ENCODE results near the gene CTSD. TPM values are rescaled to one million over a fixed set of nuclear protein-coding genes. Genes with fewer than 3 reads are reported as not detected.
"Not testable (repeated sequence)": the region's sequence is repeated elsewhere in the genome, so short reads cannot be mapped to it uniquely, and the experiment has no call there.

Gene CTSD
- total RNA-seq, 2 experiments from 2014 or later = 192 to 208 TPM

- ATAC-seq (ENCODE audit: low read depth) (no peak), DNase-seq (no peak)
- Mint-ChIP-seq H3K9me3 (no peaks in the 10 kb centered on the region), H3K27me3 (peaks cover 19% of the 10 kb centered on the region), H3K4me1 (peaks cover 23% of the 10 kb centered on the region), H3K4me3 (no peak overlapping the region), H3K36me3 (no peaks in the 10 kb centered on the region), H3K27ac (no peak overlapping the region)
- POLR2A ChIA-PET = interaction anchor here (0.6 to 1.2 kb wide), 2 partner anchors 13 to 421 kb away, joined by 3 to 4 read pairs; no protein-coding TSS in a partner anchor
These were observed 7.5 kb upstream of the CTSD start for GRCh38 chr11:1771273-1771672.

GRCh38 chr11:1770528-1770927 is 6.8 kb upstream of the CTSD start:
- H3K36me3 Mint-ChIP-seq = no peaks in the 10 kb centered on the region
- H3K27me3 Mint-ChIP-seq = peaks cover 19% of the 10 kb centered on the region
- H3K9me3 Mint-ChIP-seq = no peaks in the 10 kb centered on the region
- ATAC-seq (ENCODE audit: low read depth) (no peak), DNase-seq (no peak)
- H3K4me1 Mint-ChIP-seq = peaks cover 23% of the 10 kb centered on the region
- POLR2A ChIA-PET = no interaction called here
- no peak overlapping the region for H3K4me3 Mint-ChIP-seq
- H3K27ac Mint-ChIP-seq = no peak overlapping the region

GRCh38 chr11:1770061-1770460 is 6.3 kb upstream of the CTSD start:
- ATAC-seq (ENCODE audit: low read depth) = no peak
- DNase-seq = no peak
- Mint-ChIP-seq H3K27ac (peak overlapping the region; percentile 41), H3K4me1 (peaks cover 23% of the 10 kb centered on the region), H3K9me3 (no peaks in the 10 kb centered on the region), H3K36me3 (no peaks in the 10 kb centered on the region), H3K27me3 (peaks cover 19% of the 10 kb centered on the region), H3K4me3 (no peak overlapping the region)
- POLR2A ChIA-PET = no interaction called here

- ATAC-seq (ENCODE audit: low read depth); POLR2A ChIA-PET; H3K9me3 Mint-ChIP-seq; H3K36me3 Mint-ChIP-seq; DNase-seq; H3K4me3 Mint-ChIP-seq: not testable (repeated sequence)
- Mint-ChIP-seq H3K27ac (peak overlapping the region; percentile 41), H3K27me3 (peaks cover 12% of the 10 kb centered on the region), H3K4me1 (peaks cover 25% of the 10 kb centered on the region)
These were observed 5.7 kb upstream of the CTSD start for GRCh38 chr11:1769304-1769936.

- Mint-ChIP-seq H3K27ac (no peak overlapping the region), H3K4me1 (peaks cover 24% of the 10 kb centered on the region), H3K27me3 (peaks cover 12% of the 10 kb centered on the region), H3K9me3 (no peaks in the 10 kb centered on the region), H3K4me3 (no peak overlapping the region), H3K36me3 (no peaks in the 10 kb centered on the region)
- POLR2A ChIA-PET = interaction anchor here (1.0 kb wide), 1 partner anchor 10 kb away, joined by 3 read pairs; no protein-coding TSS in a partner anchor
- no peak for DNase-seq
- ATAC-seq (ENCODE audit: low read depth) = no peak
These were observed 4.4 kb upstream of the CTSD start for GRCh38 chr11:1768141-1768469.

- no peak overlapping the region for H3K27ac Mint-ChIP-seq
- peaks cover 23% of the 10 kb centered on the region for H3K4me1 Mint-ChIP-seq
- peak; percentile 25 for DNase-seq
- POLR2A ChIA-PET = interaction anchor here (1.0 kb wide), 1 partner anchor 9 kb away, joined by 3 read pairs; no protein-coding TSS in a partner anchor
- no peaks in the 10 kb centered on the region for H3K36me3 Mint-ChIP-seq
- no peaks in the 10 kb centered on the region for H3K9me3 Mint-ChIP-seq
- peaks cover 12% of the 10 kb centered on the region for H3K27me3 Mint-ChIP-seq
- H3K4me3 Mint-ChIP-seq = no peak overlapping the region
- ATAC-seq (ENCODE audit: low read depth) = no peak
These were observed 3.8 kb upstream of the CTSD start for GRCh38 chr11:1767399-1768140.

GRCh38 chr11:1766719-1767398 is 3.1 kb upstream of the CTSD start:
- Mint-ChIP-seq H3K4me1 (peaks cover 21% of the 10 kb centered on the region), H3K36me3 (no peaks in the 10 kb centered on the region), H3K9me3 (no peaks in the 10 kb centered on the region), H3K27ac (no peak overlapping the region), H3K4me3 (no peak overlapping the region), H3K27me3 (peaks cover 8% of the 10 kb centered on the region)
- DNase-seq = peak; percentile 25
- ATAC-seq (ENCODE audit: low read depth) = no peak
- POLR2A ChIA-PET = no interaction called here

GRCh38 chr11:1765871-1766718 is 2.4 kb upstream of the CTSD start:
- no peak for ATAC-seq (ENCODE audit: low read depth)
- H3K4me1 Mint-ChIP-seq = peaks cover 22% of the 10 kb centered on the region
- no peaks in the 10 kb centered on the region for H3K36me3 Mint-ChIP-seq
- H3K27me3 Mint-ChIP-seq = peaks cover 8% of the 10 kb centered on the region
- POLR2A ChIA-PET = no interaction called here
- no peak overlapping the region for H3K4me3 Mint-ChIP-seq
- DNase-seq = peak; percentile 36
- no peak overlapping the region for H3K27ac Mint-ChIP-seq
- H3K9me3 Mint-ChIP-seq = no peaks in the 10 kb centered on the region

GRCh38 chr11:1763336-1763795 is 361 bp downstream of the CTSD start:
- POLR2A ChIA-PET = interaction anchor here (1.0 to 1.7 kb wide), 4 partner anchors 8 to 62 kb away, joined by 3 to 8 read pairs (median 5); no protein-coding TSS in a partner anchor
- peak overlapping the region; percentile 76 for H3K27ac Mint-ChIP-seq
- peaks cover 27% of the 10 kb centered on the region for H3K4me1 Mint-ChIP-seq
- H3K36me3 Mint-ChIP-seq = peaks cover 3% of the 10 kb centered on the region
- no peaks in the 10 kb centered on the region for H3K9me3 Mint-ChIP-seq
- H3K27me3 Mint-ChIP-seq = no peaks in the 10 kb centered on the region
- no peak for DNase-seq
- peak overlapping the region; percentile 77 for H3K4me3 Mint-ChIP-seq
- ATAC-seq (ENCODE audit: low read depth) = peak; percentile 38

- Mint-ChIP-seq H3K9me3 (no peaks in the 10 kb centered on the region), H3K4me3 (peak overlapping the region; percentile 77), H3K36me3 (peaks cover 3% of the 10 kb centered on the region), H3K27me3 (no peaks in the 10 kb centered on the region), H3K4me1 (peaks cover 30% of the 10 kb centered on the region), H3K27ac (peak overlapping the region; percentile 76)
- ATAC-seq (ENCODE audit: low read depth) = no peak
- POLR2A ChIA-PET = interaction anchor here (0.8 to 1.2 kb wide), 2 partner anchors 11 to 33 kb away, joined by 3 to 5 read pairs; no protein-coding TSS in a partner anchor
- no peak for DNase-seq
These were observed 1.0 kb downstream of the CTSD start for GRCh38 chr11:1762537-1763302.

- H3K27me3 Mint-ChIP-seq = no peaks in the 10 kb centered on the region
- POLR2A ChIA-PET = interaction anchor here (0.8 to 1.2 kb wide), 2 partner anchors 11 to 32 kb away, joined by 3 to 5 read pairs; no protein-coding TSS in a partner anchor
- H3K4me1 Mint-ChIP-seq = peaks cover 37% of the 10 kb centered on the region
- H3K36me3 Mint-ChIP-seq = peaks cover 3% of the 10 kb centered on the region
- no peak for DNase-seq
- ATAC-seq (ENCODE audit: low read depth) = no peak
- peak overlapping the region; percentile 76 for H3K27ac Mint-ChIP-seq
- peak overlapping the region; percentile 77 for H3K4me3 Mint-ChIP-seq
- no peaks in the 10 kb centered on the region for H3K9me3 Mint-ChIP-seq
These were observed 1.7 kb downstream of the CTSD start for GRCh38 chr11:1761857-1762536.

All from activated naive CD8-positive, alpha-beta T cell treated with anti-CD3 and anti-CD28 coated beads, Interleukin-2, amount 10 ng/mL, durations not matched to agents 7 days and 5 days (primary cell).